CD4-positive, alpha-beta T cell (primary cell): ENCODE measurements around the gene PRLHR. TPM values are rescaled to one million over a fixed set of nuclear protein-coding genes. Genes with fewer than 3 reads are reported as not detected.

Experiments used
- ATAC-seq: fragments of 200-7000 bp; cut with Tn5 transposase; one replicate; pipeline ENCODE4 v1.10.0; 2022; ENCODE audit warnings: mild to moderate bottlenecking; ENCODE audit not compliant: poor library complexity
- CTCF ChIA-PET: fragments of 350-600 bp; sonication (Branson Sonifier 250); formaldehyde crosslinking; loops from one replicate; lab custom pipeline; 2021; ENCODE audit warnings: antibody characterized with exemption, inconsistent platforms; lab: Charles Lee
- POLR2A ChIA-PET: fragments of 350-600 bp; sonication (Branson Sonifier 250); formaldehyde crosslinking; loops from one replicate; lab custom pipeline; 2021; ENCODE audit warnings: antibody characterized with exemption, inconsistent platforms; lab: Charles Lee
- DNase-seq, 14 experiments: peaks; one replicate each; pipeline ENCODE4 v3.0.0-alpha.2; 2013 to 2020; ENCODE audit warnings: mixed read lengths in 2 of 14
- H3K27ac ChIP-seq, 2 donors: one replicate each; pipeline versions ENCODE4 v1.5.1 to v1.7.0; 2013; ENCODE audit warnings: low read length in 2 of 2, low read depth in 1 of 2, mild to moderate bottlenecking in 1 of 2
- H3K27me3 ChIP-seq, 2 experiments: 1 replicate in 1 of 2; 2 replicates in 1 of 2; pipeline versions ENCODE4 v1.6.1 to v1.7.0; 2013; ENCODE audit warnings: low read length in 2 of 2, control low read depth in 1 of 2, mild to moderate bottlenecking in 1 of 2, moderate library complexity in 1 of 2; ENCODE audit not compliant: insufficient read depth in 2 of 2, control insufficient read depth in 1 of 2
- H3K36me3 ChIP-seq: one replicate; pipeline ENCODE4 v1.6.1; 2013; ENCODE audit warnings: low read length, control low read depth; ENCODE audit not compliant: insufficient read depth
- H3K4me1 ChIP-seq: one replicate; pipeline ENCODE4 v1.6.1; 2013; ENCODE audit warnings: low read length, control low read depth; ENCODE audit not compliant: insufficient read depth
- H3K4me3 ChIP-seq: one replicate; pipeline ENCODE4 v1.5.1; 2013; ENCODE audit warnings: mild to moderate bottlenecking, low read length, moderate library complexity
- H3K9me3 ChIP-seq, 2 experiments: 1 replicate in 1 of 2; 2 replicates in 1 of 2; pipeline versions ENCODE4 v1.6.1 to v1.7.0; 2013; ENCODE audit warnings: low read length in 2 of 2, mild to moderate bottlenecking in 2 of 2, control low read depth in 1 of 2, moderate library complexity in 1 of 2; ENCODE audit not compliant: control insufficient read depth in 1 of 2, insufficient read depth in 1 of 2
- H3K27ac Mint-ChIP-seq: one replicate; pipeline ENCODE4 v1.8.0; 2020; ENCODE audit warnings: mixed read lengths
- H3K27me3 Mint-ChIP-seq: one replicate; pipeline ENCODE4 v1.8.0; 2021; ENCODE audit warnings: mixed read lengths
- H3K36me3 Mint-ChIP-seq: one replicate; pipeline ENCODE4 v1.8.0; 2021; ENCODE audit warnings: low read depth, mixed read lengths
- H3K4me1 Mint-ChIP-seq: one replicate; pipeline ENCODE4 v1.8.0; 2021; ENCODE audit warnings: low read depth, mixed read lengths
- H3K4me3 Mint-ChIP-seq: one replicate; pipeline ENCODE4 v1.8.0; 2020; ENCODE audit warnings: mild to moderate bottlenecking, mixed read lengths
- H3K9me3 Mint-ChIP-seq: one replicate; pipeline ENCODE4 v1.8.0; 2020; ENCODE audit warnings: mixed read lengths
- CTCF ChIP-seq: fragments of 200-600 bp; IDR thresholded peaks from one replicate; pipeline ENCODE4 v1.8.0; 2022; ENCODE audit warnings: antibody characterized with exemption, mild to moderate bottlenecking
- intact Hi-C, 2 experiments: fragments of 100-400 bp; cut with DNase I in 1 of 2; cut with micrococcal nuclease in 1 of 2; formaldehyde crosslinking; loops; one replicate each; pipeline versions ENCODE4 v1.15.1 to v1.9.0; 2023 to 2025; cut with DNase I, micrococcal nuclease
- total RNA-seq, 174 experiments: library from RNA in 2 of 174; stranded (reverse) in 2 of 174; gene quantifications; one replicate each; pipeline ENCODE4 v1.2.3 and lab custom pipeline; 2021 to 2026

The PRLHR gene
- total RNA-seq, 2 experiments from 2014 or later = not detected

- intact Hi-C loops = no loop called here
- Mint-ChIP-seq H3K4me3 (no peak overlapping the region), H3K36me3 (no peaks in the 10 kb centered on the region), H3K9me3 (no peaks in the 10 kb centered on the region), H3K4me1 (no peaks in the 10 kb centered on the region), H3K27ac (no peak overlapping the region), H3K27me3 (no peaks in the 10 kb centered on the region)
- POLR2A ChIA-PET = no interaction called here
- H3K27ac ChIP-seq = no peak overlapping the region
- ATAC-seq (no peak), DNase-seq (no peak)
- no peaks in the 10 kb centered on the region for H3K36me3 ChIP-seq
- no peaks in the 10 kb centered on the region for H3K27me3 ChIP-seq
- H3K4me1 ChIP-seq = no peaks in the 10 kb centered on the region
- CTCF ChIA-PET = no interaction called here
- no peak overlapping the region for H3K4me3 ChIP-seq
- no peak for TF ChIP-seq CTCF
- peaks cover 10 to 21% of the 10 kb centered on the region in 2 experiments for H3K9me3 ChIP-seq
Measured at GRCh38 chr10:118610577-118610976, 15.1 kb upstream of the PRLHR start.

- Mint-ChIP-seq H3K4me1 (no peaks in the 10 kb centered on the region), H3K4me3 (no peak overlapping the region), H3K36me3 (no peaks in the 10 kb centered on the region), H3K27me3 (no peaks in the 10 kb centered on the region), H3K9me3 (no peaks in the 10 kb centered on the region), H3K27ac (no peak overlapping the region)
- ATAC-seq (no peak), DNase-seq (no peak)
- no peaks in the 10 kb centered on the region for H3K4me1 ChIP-seq
- POLR2A ChIA-PET = no interaction called here
- TF ChIP-seq CTCF = no peak
- CTCF ChIA-PET = no interaction called here
- no peaks in the 10 kb centered on the region for H3K27me3 ChIP-seq
- H3K4me3 ChIP-seq = no peak overlapping the region
- H3K36me3 ChIP-seq = no peaks in the 10 kb centered on the region
- peaks cover 10 to 21% of the 10 kb centered on the region in 2 experiments for H3K9me3 ChIP-seq
- intact Hi-C loops = no loop called here
- no peak overlapping the region for H3K27ac ChIP-seq
Measured at GRCh38 chr10:118607768-118608354, 12.4 kb upstream of the PRLHR start.

GRCh38 chr10:118605694-118606093 lies 10.2 kb upstream of the PRLHR start:
- Histone ChIP-seq H3K9me3 (peaks cover 10 to 21% of the 10 kb centered on the region in 2 experiments), H3K4me3 (no peak overlapping the region), H3K36me3 (no peaks in the 10 kb centered on the region), H3K27me3 (no peaks in the 10 kb centered on the region), H3K27ac (no peak overlapping the region), H3K4me1 (no peaks in the 10 kb centered on the region)
- Mint-ChIP-seq H3K4me3 (no peak overlapping the region), H3K9me3 (no peaks in the 10 kb centered on the region), H3K4me1 (no peaks in the 10 kb centered on the region), H3K27me3 (no peaks in the 10 kb centered on the region), H3K36me3 (no peaks in the 10 kb centered on the region), H3K27ac (no peak overlapping the region)
- ChIA-PET POLR2A (interaction anchor here (0.8 kb wide), 1 partner anchor 10 kb away, joined by 3 read pairs; the partner anchor contains the start of gene PRLHR), CTCF (no interaction called here)
- ATAC-seq (no peak), DNase-seq (no peak)
- intact Hi-C loops = no loop called here
- no peak for TF ChIP-seq CTCF
